ENCODE results near the gene NANS. TPM values are rescaled to one million over a fixed set of nuclear protein-coding genes. Genes with fewer than 3 reads are reported as not detected.

Gene NANS
- total and polyA plus RNA-seq, 2 of the 8 experiments (the other 6 are each of a cell fraction or from before 2014, with no cell fraction given), result 56.5 to 67.3 TPM

GRCh38 chr9:98104445-98104881 is 47.9 kb downstream of the NANS start:
- CTCF ChIA-PET (ENCODE audit: partially characterized antibody), result interaction anchor here (0.8 to 3.3 kb wide), 7 partner anchors 13 to 158 kb away, joined by 3 to 11 read pairs (median 4); partner anchors contain the start of gene TRIM14

More at GRCh38 chr9:98104445-98104881, 47.9 kb downstream of the NANS start:
- Histone ChIP-seq H3K18ac (ENCODE audit: extremely low read depth, low read length) (no peak overlapping the region), H3K9me3 (ENCODE audit: insufficient read depth in 2 of 2, low read depth in 1 of 2, low read length in 1 of 2) (no peaks in the 10 kb centered on the region), H3K36me3 (ENCODE audit: control insufficient read depth in 2 of 4, insufficient read depth in 4 of 4, low read length in 3 of 4) (no peaks in the 10 kb centered on the region; a peak in 1 of 8 replicates), H3K23me2 (ENCODE audit: low read depth, low read length) (no peaks in the 10 kb centered on the region), H2AFZ (ENCODE audit: low read length) (no peak overlapping the region), H2AK5ac (ENCODE audit: low read depth, low read length) (no peak overlapping the region), H3K14ac (ENCODE audit: insufficient read length) (no peak overlapping the region), H4K20me1 (replicated peaks in 1 of 2; ENCODE audit: control insufficient read depth in 1 of 2, insufficient read depth in 2 of 2, low read length in 2 of 2) (peaks cover 0 to 1% of the 10 kb centered on the region in 2 experiments), H4K91ac (replicated peaks; ENCODE audit: insufficient read length, low read length) (no peak overlapping the region), H3K27ac (ENCODE audit: low read depth, low read length) (no peak overlapping the region), H2BK120ac (replicated peaks; ENCODE audit: low read depth, low read length) (no peak overlapping the region), H3K56ac (replicated peaks; ENCODE audit: insufficient read length, low read depth, low read length) (no peak overlapping the region), H3K23ac (ENCODE audit: insufficient read length) (no peak overlapping the region), H3K9ac (replicated peaks in 1 of 4; ENCODE audit: extremely low read depth in 1 of 4, low read depth in 3 of 4, low read length in 3 of 4) (no peak overlapping the region), H2BK15ac (ENCODE audit: low read length) (no peak overlapping the region), H3K4me2 (ENCODE audit: insufficient read depth in 1 of 2, low read depth in 2 of 2, low read length in 2 of 2) (no peak overlapping the region), H3K4me3 (ENCODE audit: extremely low read depth in 1 of 4, insufficient read depth in 2 of 4, low read depth in 3 of 4, low read length in 4 of 4) (no peak overlapping the region), H3K27me3 (replicated peaks in 1 of 4; ENCODE audit: control insufficient read depth in 3 of 4, extremely low read depth in 1 of 4, insufficient read depth in 3 of 4, low read length in 3 of 4) (no peaks in the 10 kb centered on the region), H3K79me1 (ENCODE audit: low read depth, low read length) (no peaks in the 10 kb centered on the region), H4K8ac (ENCODE audit: extremely low read depth, insufficient read depth, low read length) (no peak overlapping the region), H4K5ac (ENCODE audit: insufficient read length, low read depth, low read length) (no peak overlapping the region), H3K79me2 (ENCODE audit: control insufficient read depth in 1 of 2, insufficient read depth in 2 of 2, low read length in 2 of 2) (no peaks in the 10 kb centered on the region), H2BK5ac (ENCODE audit: low read depth, low read length) (no peak overlapping the region), H3K4me1 (replicated peaks in 1 of 4; ENCODE audit: control insufficient read depth in 3 of 4, insufficient read depth in 4 of 4, low read length in 3 of 4) (peaks cover 0 to 7% (median 3%) of the 10 kb centered on the region in 4 experiments; a peak in 4 of 7 replicates), H2BK20ac (ENCODE audit: low read length) (no peak overlapping the region), H2BK12ac (ENCODE audit: low read depth, low read length) (no peak overlapping the region), H3K4ac (replicated peaks; ENCODE audit: insufficient read length, low read depth, low read length) (no peak overlapping the region)
- TF ChIP-seq E2F6 (IDR thresholded peaks at IDR 0.05), result no peak
- POLR2A ChIA-PET (ENCODE audit: partially characterized antibody), result interaction anchor here (0.8 to 2.1 kb wide), 2 partner anchors 14 to 18 kb away, joined by 3 to 4 read pairs; no protein-coding TSS in a partner anchor
- DNase-seq (ENCODE audit: low read depth in 1 of 2, low spot score in 2 of 2) (no peak), FAIRE-seq (no peak)
- 89% methylated on average over 3 of the region's 3 CpGs; no CpG with 5 or more reads in 1 of the 2 experiments for WGBS, 2 experiments (ENCODE audit: extremely low coverage in 1 of 2, insufficient coverage in 1 of 2, insufficient read length in 1 of 2, insufficient replicate concordance in 2 of 2, low coverage in 1 of 2, low lambda C conversion rate in 2 of 2, missing lambda C conversion rate in 1 of 2)
